AG04449 (cell line): ENCODE results near the gene CDK5RAP2.

ENCODE experiments used
- CTCF ChIA-PET: fragments of 350-600 bp; formaldehyde crosslinking; extraction: SDS; loops from one replicate; lab custom pipeline; 2021; ENCODE audit warnings: antibody characterized with exemption; lab: Yijun Ruan, JAX
- POLR2A ChIA-PET: fragments of 400-600, 350-600 bp; formaldehyde crosslinking; extraction: SDS; loops from one replicate; lab custom pipeline; 2020; ENCODE audit warnings: antibody characterized with exemption, inconsistent platforms; lab: Yijun Ruan, JAX
- DNase-seq: peaks from one replicate; pipeline ENCODE4 v3.0.0-alpha.2; 2010; ENCODE audit warnings: low read depth, low spot score
- H3K4me3 ChIP-seq: 2 replicates; pipeline ENCODE4 v1.5.1; 2011; ENCODE audit warnings: low read depth, mild to moderate bottlenecking, control low read depth, low read length
- TF ChIP-seq, protein P1 (sequence below): IDR thresholded peaks from one replicate; pipeline ENCODE4 v1.5.1; 2011; ENCODE audit warnings: mild to moderate bottlenecking, moderate library complexity, low read length, control low read depth, inconsistent platforms; ENCODE audit not compliant: insufficient read depth; ENCODE audit errors: missing control alignments

CDK5RAP2 gene

DNA sequence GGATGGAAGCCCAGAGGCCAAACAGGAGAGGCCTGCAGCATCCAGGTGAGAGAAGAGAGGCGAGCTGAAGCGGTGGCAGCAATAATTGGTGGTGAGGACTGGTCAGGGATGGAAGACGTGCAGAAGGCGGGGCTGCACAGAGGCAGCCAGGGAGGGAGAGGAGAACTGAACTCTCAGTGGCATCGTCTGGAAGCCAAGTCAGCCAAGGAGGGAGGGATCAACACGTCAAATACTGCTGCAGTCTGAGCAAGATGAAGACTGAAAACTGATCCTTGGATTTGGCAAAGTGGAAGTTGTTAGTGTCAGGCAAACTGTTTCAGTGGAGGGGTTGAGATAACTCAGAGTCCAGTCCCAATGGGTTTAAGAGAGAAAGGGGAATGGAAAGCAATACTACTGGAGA is 145.4 kb downstream of the CDK5RAP2 start:
- CTCF ChIA-PET, result interaction anchor here (1.4 kb wide), 1 partner anchor 20 kb away, joined by 4 read pairs; no protein-coding TSS in a partner anchor
- POLR2A ChIA-PET, result no interaction called here
- TF ChIP-seq, protein P1, sequence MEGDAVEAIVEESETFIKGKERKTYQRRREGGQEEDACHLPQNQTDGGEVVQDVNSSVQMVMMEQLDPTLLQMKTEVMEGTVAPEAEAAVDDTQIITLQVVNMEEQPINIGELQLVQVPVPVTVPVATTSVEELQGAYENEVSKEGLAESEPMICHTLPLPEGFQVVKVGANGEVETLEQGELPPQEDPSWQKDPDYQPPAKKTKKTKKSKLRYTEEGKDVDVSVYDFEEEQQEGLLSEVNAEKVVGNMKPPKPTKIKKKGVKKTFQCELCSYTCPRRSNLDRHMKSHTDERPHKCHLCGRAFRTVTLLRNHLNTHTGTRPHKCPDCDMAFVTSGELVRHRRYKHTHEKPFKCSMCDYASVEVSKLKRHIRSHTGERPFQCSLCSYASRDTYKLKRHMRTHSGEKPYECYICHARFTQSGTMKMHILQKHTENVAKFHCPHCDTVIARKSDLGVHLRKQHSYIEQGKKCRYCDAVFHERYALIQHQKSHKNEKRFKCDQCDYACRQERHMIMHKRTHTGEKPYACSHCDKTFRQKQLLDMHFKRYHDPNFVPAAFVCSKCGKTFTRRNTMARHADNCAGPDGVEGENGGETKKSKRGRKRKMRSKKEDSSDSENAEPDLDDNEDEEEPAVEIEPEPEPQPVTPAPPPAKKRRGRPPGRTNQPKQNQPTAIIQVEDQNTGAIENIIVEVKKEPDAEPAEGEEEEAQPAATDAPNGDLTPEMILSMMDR, result no peak
- no peak for DNase-seq
- H3K4me3 ChIP-seq, result no peak overlapping the region

DNA sequence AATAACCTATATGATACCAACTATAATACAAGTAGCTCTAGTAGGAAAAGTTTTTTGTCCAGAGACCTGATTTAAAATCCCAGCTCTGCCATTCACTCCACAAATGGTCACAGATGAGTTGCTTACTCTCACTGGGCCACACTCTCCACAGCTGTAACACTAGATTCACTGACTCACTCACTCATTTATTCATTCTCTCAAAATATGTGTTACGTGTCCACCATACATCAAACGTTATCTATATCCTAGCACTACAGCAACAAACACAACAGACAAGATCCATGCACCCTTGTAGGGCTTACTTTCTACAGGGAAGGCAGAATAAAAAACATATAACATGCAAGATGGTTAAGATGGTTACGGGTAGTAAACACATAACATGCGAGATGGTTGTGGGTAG is 146.3 kb downstream of the CDK5RAP2 start:
- no peak for DNase-seq
- POLR2A ChIA-PET, result no interaction called here
- TF ChIP-seq, protein P1, result no peak
- H3K4me3 ChIP-seq, result no peak overlapping the region
- CTCF ChIA-PET, result interaction anchor here (1.4 to 2.0 kb wide), 3 partner anchors 7 to 21 kb away, joined by 4 to 7 read pairs (median 4); no protein-coding TSS in a partner anchor

DNA sequence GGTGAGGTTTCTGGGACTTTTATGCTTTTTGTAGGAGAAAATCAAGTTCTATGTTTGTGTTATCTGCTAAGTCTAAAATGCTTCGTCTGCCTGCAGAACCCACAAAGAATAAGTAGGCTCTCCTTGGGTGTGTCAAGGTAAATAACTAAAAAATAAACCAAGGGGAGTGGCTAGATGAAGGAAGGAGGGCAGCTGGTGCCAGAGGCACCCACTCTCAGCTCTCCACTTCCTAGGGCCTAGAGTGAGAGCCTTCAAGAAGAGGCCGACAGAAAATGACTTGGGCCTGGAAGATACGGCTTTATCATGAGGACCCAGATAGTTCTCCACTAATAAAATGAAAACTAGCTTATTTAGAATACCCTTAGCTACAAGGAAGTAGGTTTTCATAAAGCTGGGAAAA is 147.4 kb downstream of the CDK5RAP2 start:
- H3K4me3 ChIP-seq, result no peak overlapping the region
- POLR2A ChIA-PET, result no interaction called here
- CTCF ChIA-PET, result interaction anchor here (1.7 to 2.0 kb wide), 2 partner anchors 9 to 20 kb away, joined by 4 to 7 read pairs; no protein-coding TSS in a partner anchor
- DNase-seq, result no peak
- TF ChIP-seq, protein P1, result no peak

DNA sequence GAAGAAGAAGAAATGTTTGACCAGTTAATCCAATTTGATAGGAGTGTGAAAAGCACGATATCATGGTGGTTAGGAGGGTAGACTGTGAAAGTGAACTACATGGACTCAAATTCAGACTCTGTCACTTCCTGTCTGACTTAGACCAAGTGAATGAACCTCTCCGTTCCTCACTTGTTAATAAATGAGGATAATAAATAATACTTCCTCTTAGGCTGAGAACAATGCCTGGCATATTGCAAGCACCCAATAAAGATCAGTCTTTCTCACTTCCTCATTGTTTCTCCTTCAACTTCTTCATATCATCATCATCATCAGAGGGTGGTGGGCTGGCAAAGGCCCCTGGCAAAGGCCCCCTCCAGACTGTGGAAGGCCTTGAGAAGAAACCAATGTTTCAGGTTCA is 148.7 kb downstream of the CDK5RAP2 start:
- H3K4me3 ChIP-seq, result no peak overlapping the region
- TF ChIP-seq, protein P1, result no peak
- DNase-seq, result no peak
- ChIA-PET CTCF (no interaction called here), POLR2A (no interaction called here)

DNA sequence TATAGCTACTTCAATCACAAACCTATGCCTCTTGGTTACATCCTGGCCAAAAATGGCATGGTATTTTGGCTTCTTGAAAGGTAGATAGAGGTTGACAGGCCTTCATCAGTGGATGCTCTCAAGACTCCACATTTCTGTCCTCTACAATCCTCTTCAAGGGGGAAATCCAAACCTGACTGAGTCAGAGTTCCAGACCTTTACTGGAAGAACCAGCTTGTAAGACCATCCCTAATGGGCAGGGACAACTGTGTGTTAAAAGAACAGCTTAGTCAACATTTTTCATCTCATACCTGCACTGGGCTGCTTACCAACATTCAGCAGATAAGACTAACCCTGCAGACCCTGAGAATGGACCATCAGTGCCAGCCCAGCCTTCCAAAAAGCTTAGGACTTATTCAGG is 155.7 kb downstream of the CDK5RAP2 start:
- CTCF ChIA-PET, result interaction anchor here (1.1 to 2.0 kb wide), 2 partner anchors 15 to 54 kb away, joined by 3 to 10 read pairs; no protein-coding TSS in a partner anchor
- POLR2A ChIA-PET, result interaction anchor here (0.7 kb wide), 1 partner anchor 1481 kb away, joined by 4 read pairs; no protein-coding TSS in a partner anchor
- no peak for DNase-seq
- TF ChIP-seq, protein P1, result no peak
- H3K4me3 ChIP-seq, result no peak overlapping the region

DNA sequence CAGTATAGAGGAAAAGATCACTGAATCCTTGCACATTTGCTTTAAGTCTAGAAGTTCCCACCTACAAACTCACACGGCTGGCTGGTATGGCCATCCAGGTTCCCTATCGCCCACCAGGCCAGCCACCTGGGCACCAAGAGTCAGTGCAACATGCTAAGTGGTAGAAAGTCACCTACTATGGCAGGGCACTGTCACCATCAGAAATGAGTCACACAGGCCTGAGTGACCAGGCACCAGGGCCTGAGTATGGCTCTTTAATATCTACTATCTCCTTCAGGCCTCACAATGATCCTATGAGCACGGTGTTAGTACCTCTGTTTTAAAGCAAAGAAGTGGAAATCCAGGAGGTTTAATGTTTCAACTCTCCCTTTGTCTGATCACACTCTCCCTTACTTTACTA is 156.2 kb downstream of the CDK5RAP2 start:
- POLR2A ChIA-PET, result no interaction called here
- DNase-seq, result no peak
- TF ChIP-seq, protein P1, result no peak
- CTCF ChIA-PET, result interaction anchor here (1.1 to 2.0 kb wide), 2 partner anchors 15 to 54 kb away, joined by 3 to 10 read pairs; no protein-coding TSS in a partner anchor
- no peak overlapping the region for H3K4me3 ChIP-seq
